Adrenal gland (tissue), 12 donors: ENCODE measurements around the gene NUDT22. TPM values are rescaled to one million over a fixed set of nuclear protein-coding genes. Genes with fewer than 3 reads are reported as not detected.

Experiments used
- DNase-seq, 7 donors: peaks; one replicate each; pipeline ENCODE4 v3.0.0-alpha.2; 2019 to 2020
- H3K27ac ChIP-seq, 5 donors: fragments of 200-600 bp; sonication (generic) in 4 of 5; 1 replicate in 3 of 5; 2 replicates in 2 of 5; pipeline versions ENCODE4 v1.5.1 to v1.8.0; 2016 to 2020; ENCODE audit warnings: mild to moderate bottlenecking in 1 of 5
- H3K27me3 ChIP-seq: fragments of 200-600 bp; 2 replicates; pipeline ENCODE4 v1.8.0; 2021
- H3K36me3 ChIP-seq, 2 donors: fragments of 200-600 bp; replicated peaks in 1 of 2; 1 replicate in 1 of 2; 2 replicates in 1 of 2; pipeline versions ENCODE4 v1.5.1 to v1.8.0; 2018 to 2022
- H3K4me1 ChIP-seq, 2 donors: fragments of 200-600 bp; replicated peaks in 1 of 2; 1 replicate in 1 of 2; 2 replicates in 1 of 2; pipeline versions ENCODE4 v1.5.1 to v1.8.0; 2018 to 2021
- H3K4me3 ChIP-seq, 4 donors: fragments of 200-600 bp; sonication (generic) in 3 of 4; one replicate each; pipeline ENCODE4 v1.5.1; 2016 to 2018
- H3K9me3 ChIP-seq, 3 donors: fragments of 200-600 bp; sonication (generic) in 1 of 3; replicated peaks in 1 of 3; 1 replicate in 2 of 3; 2 replicates in 1 of 3; pipeline versions ENCODE4 v1.5.1 to v1.8.0; 2016 to 2021
- CTCF ChIP-seq, 6 experiments: fragments of 450-650 bp in 4 of 6; fragments of 200-600 bp in 2 of 6; sonication (generic) in 1 of 6; IDR thresholded peaks; 1 replicate in 5 of 6; 2 replicates in 1 of 6; pipeline versions ENCODE4 v1.5.1 to v1.8.0; 2016 to 2021; ENCODE audit warnings: antibody characterized with exemption in 6 of 6, mild to moderate bottlenecking in 2 of 6, moderate library complexity in 1 of 6
- POLR2A ChIP-seq, 2 donors: fragments of 450-650 bp; IDR thresholded peaks; one replicate each; pipeline ENCODE4 v1.6.1; 2017; ENCODE audit warnings: antibody characterized with exemption in 2 of 2, mild to moderate bottlenecking in 2 of 2, moderate library complexity in 1 of 2
- WGBS, 4 donors: extraction: QIAGEN DNeasy Blood & Tissue Kit in 2 of 4; methylation state at CpG; one replicate each; pipeline versions ENCODE4 v1.1.5 to v1.1.7; 2013 to 2017; 5-methylcytosine and 5-hydroxymethylcytosine counted together
- intact Hi-C, 2 donors: fragments of 100-400 bp; cut with DNase I; formaldehyde crosslinking; loops; one replicate each; pipeline versions ENCODE4 v1.14.1 to v1.15.0; 2022 to 2023
- polyA plus RNA-seq, 3 donors: library from polyadenylated mRNA; stranded (reverse); fragments of 200-250 nt in 2 of 3; fragments of 350-450 nt in 1 of 3; fragmentation: Illumina TruSeq in 1 of 3; extraction: RNeasy Lipid Tissue Mini Kit (QIAGEN cat#74804) in 1 of 3; gene quantifications; one replicate each; pipeline ENCODE4 v1.2.3, GENCODE V29; 2013 to 2014
- total RNA-seq, 9 donors: library from RNA; depleted of rRNA in 4 of 9; stranded (reverse); fragments of >200 nt in 4 of 9; fragments of 120-200 nt in 1 of 9; fragmentation: NEBNext Ultra II Directional in 1 of 9; extraction: Animal tissue kit (Norgen Biotek cat#: 25700) in 1 of 9; gene quantifications; one replicate each; pipeline versions ENCODE4 v1.1.0 to v1.2.4, GENCODE V29; 2013 to 2023
- donor health status: healthy with polysubstance abuse.
- donor health status: Bipolar disorder and iron deficiency.
- donor health status: DM: yes; HTN: yes; CAD: no.
- donor health status: DM: no; HTN: no; CAD: no.
- donor health status: DM: no; HTN: no; CAD: no.
- donor health status: DM: yes; HTN: yes; CAD: no.

Gene NUDT22
- total and polyA plus RNA-seq, 12 donors = 19.5 to 190 (median 80.8) TPM

GRCh38 chr11:64259533-64260067 lies 33.5 kb downstream of the NUDT22 start:
- no peaks in the 10 kb centered on the region for H3K27me3 ChIP-seq
- H3K27ac ChIP-seq = no peak overlapping the region
- DNase-seq = peak in 1 of 7 donors; percentile 22
- WGBS, 4 donors = 77 to 86% (median 81%) methylated on average over 4 of the region's 4 CpGs
- no peak overlapping the region for H3K4me3 ChIP-seq
- intact Hi-C loops = no loop called here
- H3K36me3 ChIP-seq = peaks cover 0 to 100% of the 10 kb centered on the region in 2 donors
- TF ChIP-seq CTCF (IDR thresholded peaks at IDR 0.05) = no peak
- TF ChIP-seq POLR2A (IDR thresholded peaks at IDR 0.05) = no peak
- no peaks in the 10 kb centered on the region for H3K4me1 ChIP-seq
- H3K9me3 ChIP-seq = no peaks in the 10 kb centered on the region

- Histone ChIP-seq H3K27me3 (no peaks in the 10 kb centered on the region), H3K4me3 (no peak overlapping the region), H3K4me1 (no peaks in the 10 kb centered on the region), H3K9me3 (no peaks in the 10 kb centered on the region), H3K27ac (no peak overlapping the region), H3K36me3 (peaks cover 0 to 100% of the 10 kb centered on the region in 2 donors)
- DNase-seq = no peak
- no peak for TF ChIP-seq CTCF (IDR thresholded peaks at IDR 0.05)
- no peak for TF ChIP-seq POLR2A (IDR thresholded peaks at IDR 0.05)
- intact Hi-C loops = no loop called here
- 92 to 96% (median 94%) methylated on average over 6 of the region's 6 CpGs for WGBS, 4 donors
Measured at GRCh38 chr11:64260147-64260708, 34.2 kb downstream of the NUDT22 start.

- intact Hi-C loops = no loop called here
- H3K4me3 ChIP-seq = no peak overlapping the region
Measured at GRCh38 chr11:64261556-64262080, 35.5 kb downstream of the NUDT22 start.

More at GRCh38 chr11:64261556-64262080, 35.5 kb downstream of the NUDT22 start:
- Histone ChIP-seq H3K36me3 (peaks cover 0 to 98% of the 10 kb centered on the region in 2 donors), H3K4me1 (peaks cover 0 to 10% of the 10 kb centered on the region in 2 donors), H3K9me3 (no peaks in the 10 kb centered on the region), H3K27me3 (no peaks in the 10 kb centered on the region), H3K27ac (no peak overlapping the region)
- peak in 1 of 7 donors; percentile 25 for DNase-seq
- WGBS, 4 donors = 86 to 95% (median 93%) methylated on average over 11 to 18 of the region's 18 CpGs
- TF ChIP-seq POLR2A (IDR thresholded peaks at IDR 0.05) (no peak), CTCF (IDR thresholded peaks at IDR 0.05) (no peak)
